OCI-LY3 (cell line): ENCODE results near the gene EFNB1.

Source experiments
- CTCF ChIP-seq: fragments of 200-600, 300-600 bp; sonication (generic); IDR thresholded peaks from 2 replicates; pipeline ENCODE4 v1.5.1; 2014; ENCODE audit warnings: antibody characterized with exemption, low read length, low read depth
- EZH2phosphoT487 ChIP-seq: fragments of 200-600 bp; shearing (Covaris generic); IDR thresholded peaks from 2 replicates; pipeline ENCODE4 v1.6.1; 2018; ENCODE audit warnings: antibody characterized with exemption, mixed run types, low read depth

DNA sequence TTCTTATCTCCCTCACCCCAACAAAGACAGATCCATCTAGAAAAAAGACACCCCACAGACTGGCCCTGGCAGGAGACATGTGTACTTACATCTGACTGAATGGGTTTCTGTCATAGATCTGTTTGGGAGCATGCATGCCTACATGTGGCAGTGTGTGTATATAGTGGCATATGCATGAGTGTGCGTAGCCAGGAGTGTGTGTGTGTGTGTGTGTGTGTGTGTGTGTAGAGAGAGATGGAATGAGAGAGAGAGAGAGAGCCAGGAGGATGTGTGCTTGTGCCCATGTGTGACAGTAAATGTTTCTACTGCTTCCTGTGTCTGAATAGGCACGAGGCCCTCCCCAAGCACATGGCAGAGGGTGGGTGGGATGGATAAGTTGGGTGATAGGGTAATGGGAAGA, 37.1 kb downstream of the EFNB1 start:
- TF ChIP-seq CTCF: no peak
- no peak for TF ChIP-seq EZH2phosphoT487
